NCI-H2107 (cell line): ENCODE data around the gene NRP1.

Source experiments
- DNase-seq: peaks from one replicate; lab custom pipeline; 2025; lab: John Stamatoyannopoulos, UW

Gene NRP1

GRCh38 chr10:33290321-33291052, 44.0 kb downstream of the NRP1 start:
- DNase-seq, result no peak

- DNase-seq, result no peak
Observed at GRCh38 chr10:33289776-33290175, 44.7 kb downstream of the NRP1 start.

- no peak for DNase-seq
Observed at GRCh38 chr10:33288127-33288526, 46.3 kb downstream of the NRP1 start.

GRCh38 chr10:33287112-33287511, 47.4 kb downstream of the NRP1 start:
- no peak for DNase-seq

- DNase-seq, result no peak
Observed at GRCh38 chr10:33286157-33286934, 48.1 kb downstream of the NRP1 start.

- no peak for DNase-seq
Observed at GRCh38 chr10:33284945-33285344, 49.5 kb downstream of the NRP1 start.

- DNase-seq, result no peak
Observed at GRCh38 chr10:33279811-33280602, 54.5 kb downstream of the NRP1 start.

- DNase-seq, result no peak
Observed at GRCh38 chr10:33279276-33279675, 55.2 kb downstream of the NRP1 start.

- no peak for DNase-seq
Observed at GRCh38 chr10:33278198-33278597, 56.3 kb downstream of the NRP1 start.

- no peak for DNase-seq
Observed at GRCh38 chr10:33277135-33277536, 57.3 kb downstream of the NRP1 start.

- no peak for DNase-seq
Observed at GRCh38 chr10:33276282-33276923, 58.1 kb downstream of the NRP1 start.

- DNase-seq, result no peak
Observed at GRCh38 chr10:33274096-33274785, 60.2 kb downstream of the NRP1 start.

GRCh38 chr10:33273295-33274002, 61.0 kb downstream of the NRP1 start:
- peak; percentile 50 for DNase-seq

- no peak for DNase-seq
Observed at GRCh38 chr10:33272635-33273034, 61.8 kb downstream of the NRP1 start.

GRCh38 chr10:33271969-33272583, 62.4 kb downstream of the NRP1 start:
- DNase-seq, result no peak

- DNase-seq, result no peak
Observed at GRCh38 chr10:33270971-33271370, 63.5 kb downstream of the NRP1 start.

- DNase-seq, result no peak
Observed at GRCh38 chr10:33267708-33268107, 66.8 kb downstream of the NRP1 start.

GRCh38 chr10:33265621-33266020, 68.8 kb downstream of the NRP1 start:
- no peak for DNase-seq

GRCh38 chr10:33263453-33263852, 71.0 kb downstream of the NRP1 start:
- DNase-seq, result no peak

- no peak for DNase-seq
Observed at GRCh38 chr10:33262871-33263270, 71.6 kb downstream of the NRP1 start.
